ENCODE measurements around the gene ATG4C.

DNA sequence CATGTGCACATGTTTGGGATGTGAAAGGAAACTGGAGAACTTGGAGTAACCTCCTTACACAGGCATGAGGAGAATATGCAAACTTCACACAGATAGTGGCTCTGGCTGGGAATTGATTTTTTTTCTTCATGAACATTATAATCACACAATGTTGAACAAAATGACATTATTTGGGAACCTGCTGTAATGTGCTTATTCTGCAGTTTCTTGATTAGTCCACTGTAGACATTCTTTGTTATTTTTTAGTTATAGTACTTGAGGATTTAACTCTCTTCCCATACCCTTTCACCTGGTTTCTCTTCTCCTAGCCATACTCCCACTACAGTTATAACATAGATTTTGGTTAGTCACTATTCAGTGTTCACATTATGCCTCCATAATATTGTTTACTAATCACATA lies 68.3 kb downstream of the ATG4C start:
- no peak for TF ChIP-seq GATA2 (IDR thresholded peaks at IDR 0.05; ENCODE audit: low read depth, low read length)
- no peak for TF ChIP-seq GATA3 (IDR thresholded peaks at IDR 0.05; ENCODE audit: low read depth, low read length)

Measured in SH-SY5Y (cell line).